Endothelial cell of coronary artery (primary cell): Measurements from ENCODE around the gene RTN3. TPM values are rescaled to one million over a fixed set of nuclear protein-coding genes. Genes with fewer than 3 reads are reported as not detected.

Experiments used
- total RNA-seq: library from RNA; depleted of rRNA; stranded (reverse); fragments of >200 nt; gene quantifications from 2 replicates; pipeline ENCODE4 v1.2.3, GENCODE V29; 2014

The RTN3 gene, protein sequence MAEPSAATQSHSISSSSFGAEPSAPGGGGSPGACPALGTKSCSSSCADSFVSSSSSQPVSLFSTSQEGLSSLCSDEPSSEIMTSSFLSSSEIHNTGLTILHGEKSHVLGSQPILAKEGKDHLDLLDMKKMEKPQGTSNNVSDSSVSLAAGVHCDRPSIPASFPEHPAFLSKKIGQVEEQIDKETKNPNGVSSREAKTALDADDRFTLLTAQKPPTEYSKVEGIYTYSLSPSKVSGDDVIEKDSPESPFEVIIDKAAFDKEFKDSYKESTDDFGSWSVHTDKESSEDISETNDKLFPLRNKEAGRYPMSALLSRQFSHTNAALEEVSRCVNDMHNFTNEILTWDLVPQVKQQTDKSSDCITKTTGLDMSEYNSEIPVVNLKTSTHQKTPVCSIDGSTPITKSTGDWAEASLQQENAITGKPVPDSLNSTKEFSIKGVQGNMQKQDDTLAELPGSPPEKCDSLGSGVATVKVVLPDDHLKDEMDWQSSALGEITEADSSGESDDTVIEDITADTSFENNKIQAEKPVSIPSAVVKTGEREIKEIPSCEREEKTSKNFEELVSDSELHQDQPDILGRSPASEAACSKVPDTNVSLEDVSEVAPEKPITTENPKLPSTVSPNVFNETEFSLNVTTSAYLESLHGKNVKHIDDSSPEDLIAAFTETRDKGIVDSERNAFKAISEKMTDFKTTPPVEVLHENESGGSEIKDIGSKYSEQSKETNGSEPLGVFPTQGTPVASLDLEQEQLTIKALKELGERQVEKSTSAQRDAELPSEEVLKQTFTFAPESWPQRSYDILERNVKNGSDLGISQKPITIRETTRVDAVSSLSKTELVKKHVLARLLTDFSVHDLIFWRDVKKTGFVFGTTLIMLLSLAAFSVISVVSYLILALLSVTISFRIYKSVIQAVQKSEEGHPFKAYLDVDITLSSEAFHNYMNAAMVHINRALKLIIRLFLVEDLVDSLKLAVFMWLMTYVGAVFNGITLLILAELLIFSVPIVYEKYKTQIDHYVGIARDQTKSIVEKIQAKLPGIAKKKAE
- total RNA-seq, result 31.1 and 44.2 TPM in 2 replicates

GRCh38 chr11:63681321-63682065 lies at the start of gene RTN3:
Gene RTN3 (plus strand): TSS chr11:63681500. CDS start chr11:63681637, 137 bp downstream.

GRCh38 chr11:63671322-63672155 lies 9.8 kb upstream of the RTN3 start, which contains the start of gene ATL3:
Gene ATL3 (minus strand): TSS chr11:63671376. CDS start chr11:63671335, 41 bp downstream.

GRCh38 chr11:63768237-63769041 lies 87.1 kb downstream of the RTN3 start, which contains the start of gene ZFTA:
Gene ZFTA (minus strand): TSS chr11:63768775. CDS start chr11:63768622, 153 bp downstream.

Other genes with a start within 250 kb of the RTN3 start
- not detected in 2 replicates for gene PLAAT5, start 190.3 kb upstream of the RTN3 start, total RNA-seq
- not detected in 2 replicates for gene LGALS12, start 175.4 kb upstream of the RTN3 start, total RNA-seq
- gene PLAAT4, start 144.7 kb upstream of the RTN3 start, total RNA-seq, result 0.81 and 2.9 TPM in 2 replicates
- gene PLAAT2, start 118.1 kb upstream of the RTN3 start, total RNA-seq, result not detected in 2 replicates
- 22.5 and 51.3 TPM in 2 replicates for gene PLAAT3, start 67.1 kb upstream of the RTN3 start, total RNA-seq
- gene ATL3, start 10.1 kb upstream of the RTN3 start, total RNA-seq, result 86.0 and 93.2 TPM in 2 replicates
- gene ZFTA, start 87.3 kb downstream of the RTN3 start, total RNA-seq, result 16.4 and 21.8 TPM in 2 replicates
- gene SPINDOC, start 132.0 kb downstream of the RTN3 start, total RNA-seq, result 15.2 and 17.0 TPM in 2 replicates
- gene MARK2, start 157.6 kb downstream of the RTN3 start, total RNA-seq, result 10.2 and 12.0 TPM in 2 replicates
- gene RCOR2, start 235.7 kb downstream of the RTN3 start, total RNA-seq, result 0.36 and 0.47 TPM in 2 replicates